G401.6 (cell line): Measurements from ENCODE around the gene MC2R.
"Not testable (repeated sequence)": the region's sequence is repeated elsewhere in the genome, so short reads cannot be mapped to it uniquely, and the experiment has no call there.

ENCODE experiments used
- FAIRE-seq: peaks from 2 replicates; lab custom pipeline; 2012; peaks lifted over from hg19 to GRCh38; lab: Jason Lieb, UNC

MC2R gene

DNA sequence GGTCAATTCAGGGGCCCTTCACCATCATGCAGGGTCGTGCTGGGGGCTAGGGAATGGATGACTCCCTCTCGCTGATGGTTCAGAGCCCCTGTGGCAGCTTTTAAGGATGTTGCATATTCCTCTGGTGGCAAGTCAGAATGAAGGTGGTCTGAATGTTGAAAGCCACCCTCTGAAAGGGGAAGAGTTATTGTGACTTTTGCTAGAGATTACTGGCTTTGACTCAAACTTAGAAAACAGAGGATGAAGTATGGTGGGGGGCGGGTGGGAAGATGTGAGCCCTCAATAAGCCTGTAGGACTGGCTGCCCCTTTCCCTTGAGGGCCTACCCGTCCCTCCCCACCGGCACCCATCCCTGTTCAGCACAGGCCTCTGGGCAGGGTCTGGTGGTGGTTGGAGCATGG is 23.2 kb downstream of the MC2R start:
- no peak for FAIRE-seq

DNA sequence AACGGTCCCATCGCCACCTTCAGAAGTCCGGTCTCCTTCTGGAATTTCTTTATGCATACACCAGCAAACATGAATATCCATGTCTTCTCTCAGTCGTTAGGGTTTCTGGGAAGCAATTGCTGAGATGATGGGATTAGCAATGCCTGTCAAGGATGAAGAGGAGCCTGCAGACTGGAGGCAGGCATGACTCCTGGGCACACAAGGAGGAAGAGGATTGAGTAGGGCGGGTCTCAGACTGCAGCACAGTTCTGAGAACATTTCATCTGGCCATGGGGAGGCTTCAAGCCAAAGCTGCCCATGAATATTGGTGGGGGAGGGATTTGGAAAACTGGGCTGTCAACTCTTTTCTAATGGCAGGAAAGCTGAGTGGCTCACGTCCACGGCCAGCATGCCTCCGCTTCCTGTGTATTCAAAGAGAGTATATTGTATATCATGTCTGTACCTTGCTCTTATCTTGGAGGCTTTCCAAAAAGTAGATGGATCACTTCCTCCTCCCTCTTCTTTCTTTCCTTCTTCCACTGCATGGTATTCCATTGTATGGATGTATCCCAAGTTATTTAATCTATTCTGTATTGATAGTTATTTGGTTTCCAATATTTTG is 24.5 kb downstream of the MC2R start:
- FAIRE-seq = no peak

DNA sequence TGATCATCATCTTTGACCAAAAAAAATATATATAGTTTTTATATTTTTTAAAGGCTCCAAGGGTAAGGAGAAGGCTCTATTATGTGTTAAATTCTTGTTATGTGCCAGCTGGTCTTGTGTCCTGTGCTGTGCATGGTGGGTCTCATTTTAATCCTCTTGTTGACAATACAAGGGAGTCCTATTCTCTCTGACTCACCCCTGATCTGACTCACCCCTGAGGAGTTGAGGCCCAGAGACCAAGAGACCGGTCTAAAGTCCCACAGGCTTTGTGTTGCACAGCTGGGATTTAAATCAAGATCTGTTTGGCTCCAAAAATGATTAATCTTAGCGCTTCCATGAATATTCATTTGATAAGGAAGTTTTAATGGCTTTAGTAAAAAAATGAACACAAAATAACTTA is 25.7 kb downstream of the MC2R start:
- FAIRE-seq = no peak

DNA sequence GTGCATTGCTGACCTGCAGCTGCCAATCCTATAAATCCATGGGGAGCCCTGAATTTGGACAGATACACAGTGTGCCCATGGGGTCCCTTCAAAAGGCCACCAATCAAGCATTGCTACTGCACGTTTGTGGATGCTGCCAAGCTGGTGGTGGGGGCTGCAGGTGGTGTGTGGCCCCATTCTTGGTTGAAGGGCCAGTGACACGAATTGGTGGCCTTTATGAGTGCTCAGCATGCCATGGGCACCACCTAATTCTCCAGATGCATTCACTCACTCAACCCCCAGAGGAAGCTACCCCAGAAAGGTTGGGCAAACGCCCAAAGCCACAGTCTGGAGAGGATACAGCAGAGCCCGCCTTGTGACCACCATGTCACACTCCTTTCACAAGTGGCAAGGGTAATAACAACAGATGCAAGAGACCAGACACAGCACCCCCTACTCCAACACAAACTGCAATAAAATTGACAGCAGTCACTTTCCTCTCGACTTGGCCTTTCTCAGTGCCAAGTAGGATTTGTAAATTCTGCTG is 27.1 kb downstream of the MC2R start:
- no peak for FAIRE-seq

DNA sequence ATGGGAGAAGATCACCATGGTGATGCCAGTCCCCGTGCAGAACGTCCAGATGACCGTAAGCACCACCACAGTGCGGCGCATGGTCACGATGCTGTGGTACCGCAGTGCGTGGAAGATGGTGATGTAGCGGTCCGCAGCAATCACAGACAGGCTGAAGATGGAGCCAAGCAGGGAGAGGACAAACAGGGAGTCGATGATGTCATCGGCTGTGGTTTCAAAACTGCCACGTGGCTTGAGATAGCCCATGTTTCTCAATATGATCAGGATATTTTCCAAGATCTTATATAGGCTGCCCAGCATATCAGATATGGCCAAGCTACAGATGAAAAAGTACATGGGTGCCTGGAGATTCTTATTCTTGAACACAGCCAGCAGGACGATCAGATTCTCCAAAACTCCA is 30.3 kb downstream of the MC2R start:
- no peak for FAIRE-seq

DNA sequence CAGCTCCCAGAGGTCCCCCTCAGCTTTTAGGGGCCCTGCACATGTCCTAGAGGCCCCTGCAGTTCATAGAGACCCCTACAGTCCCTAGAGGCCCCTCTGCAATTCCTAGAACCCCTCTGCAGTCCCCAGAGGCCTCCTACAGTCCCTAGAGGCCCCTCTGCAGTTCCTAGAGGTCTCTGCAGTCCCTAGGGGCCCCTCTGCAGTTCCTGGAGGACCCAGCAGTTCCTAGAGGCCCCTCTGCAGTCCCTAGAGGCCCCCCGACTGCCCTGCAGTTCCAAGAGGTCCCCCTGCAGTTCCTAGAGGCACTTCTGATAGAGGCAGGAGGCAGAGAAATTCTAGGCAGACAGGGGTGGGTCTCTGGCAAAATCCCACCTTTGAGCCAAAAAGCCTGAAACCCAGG is 35.4 kb downstream of the MC2R start:
- FAIRE-seq = no peak

DNA sequence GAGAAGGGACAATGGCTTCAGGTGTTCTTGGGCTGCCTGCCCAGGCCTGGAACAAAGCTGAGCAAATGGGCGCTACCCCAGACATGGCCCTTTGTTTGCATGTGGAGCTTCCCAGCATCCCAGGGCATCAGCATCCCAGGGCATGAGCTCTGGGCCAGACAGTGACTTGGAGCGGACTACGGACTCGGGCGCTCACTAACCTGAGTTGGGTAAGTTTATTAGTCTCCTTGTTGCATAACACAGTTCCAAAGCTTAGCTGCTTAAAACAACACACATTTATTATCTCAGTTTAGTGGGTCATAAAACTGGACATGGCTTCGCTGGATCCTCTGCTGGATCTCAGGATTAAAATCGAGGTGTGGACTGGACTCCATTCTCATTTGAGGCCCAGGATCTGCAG is 35.8 kb downstream of the MC2R start:
- no peak for FAIRE-seq

DNA sequence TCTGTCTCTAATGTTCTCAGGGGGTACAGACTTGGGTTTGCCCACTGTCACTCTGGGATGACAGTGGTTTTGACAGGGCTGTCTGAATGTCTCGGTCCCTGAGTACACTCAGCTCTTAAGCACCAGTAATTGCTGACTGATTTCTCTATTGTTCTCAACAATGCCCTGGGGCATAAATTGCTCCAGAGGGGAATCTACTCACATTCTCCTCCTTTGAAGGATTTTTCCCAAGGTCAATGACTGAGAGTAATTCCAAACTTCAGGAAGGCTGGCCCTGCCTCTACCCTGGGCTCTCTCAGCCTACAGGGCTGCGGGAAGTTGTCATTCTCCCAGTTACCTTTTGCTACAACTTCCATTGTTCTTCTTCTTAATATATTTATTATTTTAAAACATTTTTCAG is 36.5 kb downstream of the MC2R start:
- no peak for FAIRE-seq

DNA sequence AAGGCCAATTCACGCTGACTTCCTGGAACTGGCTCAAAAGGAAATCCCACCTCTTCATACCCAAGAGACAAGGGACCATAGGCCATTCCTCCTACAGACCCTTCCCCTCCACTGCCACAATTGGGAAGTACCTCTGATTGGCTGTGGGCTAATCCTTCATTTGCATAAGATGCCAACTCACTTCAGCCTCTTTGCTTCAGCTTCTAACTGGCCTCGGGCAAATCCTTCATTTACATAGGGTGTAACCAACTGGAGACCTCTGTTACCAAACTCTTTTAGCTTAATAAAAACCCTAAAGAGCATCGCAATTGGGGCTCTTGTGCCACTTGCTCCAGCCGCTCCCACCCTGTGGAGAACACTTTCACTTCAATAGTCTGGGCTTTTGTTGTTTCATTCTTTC is 38.2 kb downstream of the MC2R start:
- FAIRE-seq = no peak

DNA sequence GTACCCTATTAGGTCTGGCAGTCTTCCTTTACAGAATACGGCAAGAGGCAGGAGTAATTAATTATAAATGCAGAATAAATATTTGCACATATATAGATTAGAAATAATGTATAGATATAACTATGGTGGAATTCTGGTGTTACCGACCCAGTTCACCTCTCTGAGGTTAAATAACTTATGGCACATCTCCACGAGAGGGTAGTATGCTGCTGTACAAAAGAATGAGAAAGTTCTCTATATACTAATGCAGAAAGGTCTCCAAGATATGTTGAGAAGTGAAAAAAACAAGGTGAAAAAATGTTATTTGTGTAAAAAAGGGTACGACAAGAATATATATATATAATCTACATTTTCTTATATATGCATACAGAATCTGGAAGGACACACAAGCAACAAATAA is 40.8 kb downstream of the MC2R start:
- no peak for FAIRE-seq

DNA sequence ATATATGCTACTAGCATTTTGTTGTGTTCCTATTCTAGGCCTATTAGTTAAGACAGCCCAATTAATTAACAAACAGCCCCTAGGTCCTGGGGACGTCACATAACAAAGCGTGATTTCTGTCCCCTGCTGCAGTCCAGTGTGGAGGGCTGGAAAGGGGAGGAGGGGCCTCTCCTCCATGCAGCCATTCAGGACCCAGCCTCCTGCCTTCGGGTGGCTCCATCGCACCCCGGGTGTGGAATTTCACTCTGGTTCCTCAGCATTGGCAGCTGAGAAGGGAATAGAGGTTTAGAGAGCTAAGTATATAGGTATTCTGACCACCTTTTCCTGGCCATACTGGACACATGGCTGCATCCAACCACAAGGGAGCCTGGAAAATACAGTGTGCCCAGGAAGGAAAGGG is 42.4 kb downstream of the MC2R start:
- FAIRE-seq = no peak

DNA sequence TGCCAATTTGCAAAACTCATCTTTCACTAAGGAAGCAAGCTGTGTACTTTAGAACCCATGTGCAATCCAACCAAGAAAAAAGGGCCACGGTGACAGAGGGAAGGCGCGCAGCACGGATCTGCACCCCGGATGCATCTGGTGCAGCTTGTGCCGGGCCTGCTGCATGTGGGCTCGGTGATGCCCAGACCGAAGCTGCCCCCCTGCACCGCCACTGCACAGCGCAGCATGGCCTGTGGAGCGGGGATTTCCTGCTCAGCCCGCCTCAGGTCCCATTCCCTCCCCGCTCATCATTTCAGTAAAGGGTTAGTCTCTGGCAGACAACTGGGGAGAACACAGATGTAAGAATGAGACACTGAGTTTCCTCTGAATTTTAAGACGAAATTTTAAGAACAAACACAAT is 43.0 kb downstream of the MC2R start:
- FAIRE-seq = no peak

DNA sequence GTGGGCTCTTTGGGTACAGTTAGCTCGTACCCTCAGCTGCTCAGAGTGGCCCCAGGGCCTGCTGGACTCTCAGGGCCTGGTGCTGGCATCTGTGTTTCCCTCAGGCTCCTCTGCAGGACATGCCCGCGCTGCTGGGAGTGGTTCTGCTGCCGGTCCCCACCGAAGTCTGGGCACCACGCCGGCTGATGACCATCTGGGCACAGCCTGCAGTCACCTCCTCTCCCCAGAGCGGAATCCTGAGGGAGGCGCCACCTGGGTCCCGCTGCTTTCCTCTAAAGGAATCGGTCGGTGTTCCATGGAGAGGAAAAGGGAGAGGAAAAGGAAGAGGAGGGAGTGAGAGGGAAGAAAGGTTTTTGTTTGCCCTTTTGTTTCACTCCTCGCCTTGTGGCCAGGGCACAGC is 43.6 kb downstream of the MC2R start:
- FAIRE-seq = no peak

DNA sequence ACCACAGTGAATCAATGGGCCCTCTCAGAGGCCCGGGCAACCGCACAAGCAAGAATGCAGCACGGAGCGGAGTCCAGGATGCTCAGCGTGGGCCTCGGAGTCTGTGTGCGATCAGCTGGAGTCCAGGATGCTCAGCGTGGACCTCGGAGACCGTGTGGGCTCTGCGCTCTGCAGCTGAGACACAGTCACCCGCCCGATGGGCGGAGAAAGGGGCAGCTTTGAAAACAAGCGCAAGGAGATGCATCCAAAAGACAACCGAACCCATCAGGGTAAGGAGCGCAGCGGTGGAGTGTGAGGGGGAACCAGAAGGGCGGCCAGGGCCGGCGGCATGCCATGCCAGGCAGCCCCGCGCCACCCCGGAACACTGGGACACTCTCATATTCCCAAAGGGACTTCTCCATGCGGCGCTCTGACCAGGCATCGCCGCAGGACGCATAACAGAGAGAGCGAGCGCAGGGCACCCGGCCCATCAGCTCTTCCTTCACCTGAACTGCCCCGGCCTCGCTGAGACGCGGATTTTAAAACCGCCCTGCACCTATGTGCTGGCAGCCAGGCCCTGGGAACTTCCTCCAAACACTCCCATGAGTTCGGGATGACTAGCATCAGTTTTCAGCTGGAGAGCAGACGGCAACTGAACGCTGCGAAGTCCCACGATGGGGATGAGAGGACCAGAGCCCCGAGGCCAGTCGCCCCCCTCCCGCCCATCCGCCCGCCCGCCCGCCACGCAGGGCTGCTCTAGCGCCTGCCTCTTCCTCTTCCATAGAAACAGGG is 46.6 kb downstream of the MC2R start:
- FAIRE-seq = no peak

DNA sequence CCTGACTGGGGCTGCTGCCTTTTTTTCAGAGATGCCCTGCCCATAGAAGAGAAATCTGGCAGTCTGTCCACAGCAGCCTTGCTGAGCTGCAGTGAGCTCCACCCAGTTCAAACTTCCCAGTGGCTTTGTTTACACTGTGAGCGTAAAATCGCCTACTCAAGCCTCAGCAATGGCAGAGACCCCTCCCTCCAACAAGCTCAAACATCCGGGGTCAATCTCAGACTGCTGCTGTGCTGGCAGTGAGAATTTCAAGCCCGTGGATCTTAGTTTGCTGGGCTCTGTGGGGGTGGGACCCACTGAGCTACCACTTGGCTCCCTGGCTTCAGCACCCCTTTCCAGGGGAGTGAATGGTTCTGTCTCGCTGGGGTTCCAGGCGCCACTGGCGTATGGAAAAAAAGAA is 52.4 kb downstream of the MC2R start:
- FAIRE-seq = not testable (repeated sequence)

DNA sequence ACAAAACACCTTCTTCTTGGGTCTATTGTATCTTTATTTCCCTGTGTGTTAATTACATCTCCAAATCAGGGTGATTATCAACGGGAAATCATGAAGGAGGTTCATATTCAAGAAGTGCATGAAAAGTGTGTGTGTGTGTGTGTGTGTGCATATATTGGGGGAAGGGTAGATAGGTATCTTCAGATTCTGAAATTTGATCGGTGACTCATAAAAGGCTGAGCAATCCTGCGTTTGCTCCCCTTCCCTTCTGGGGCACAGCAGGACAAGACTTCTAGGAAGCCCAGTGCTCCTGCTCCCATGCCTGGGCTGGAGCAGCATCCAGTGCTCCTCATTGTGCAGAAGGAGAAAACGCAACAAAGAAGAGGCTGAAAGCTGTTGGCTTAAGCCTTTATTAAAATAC is 65.5 kb downstream of the MC2R start:
- no peak for FAIRE-seq

DNA sequence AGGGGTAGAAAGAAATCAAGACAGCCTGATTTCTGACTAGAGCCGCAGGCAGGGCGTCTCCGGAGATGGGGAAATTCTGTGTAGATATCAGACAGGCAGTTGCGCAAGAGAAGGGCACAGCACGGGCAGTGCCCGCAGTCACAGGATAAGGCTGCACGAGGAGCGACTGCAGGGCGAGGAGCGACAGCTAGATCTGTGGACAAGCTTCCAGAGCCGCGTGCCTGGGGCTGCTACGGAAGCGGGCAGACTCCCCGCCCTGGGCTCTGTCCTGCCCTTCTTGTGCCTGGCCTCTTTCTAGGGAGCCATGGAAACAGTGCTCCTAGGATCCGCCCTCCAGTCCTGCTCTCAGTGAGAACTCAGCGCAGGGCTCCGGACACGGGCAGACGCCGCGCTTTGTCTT is 78.8 kb downstream of the MC2R start:
- no peak for FAIRE-seq

DNA sequence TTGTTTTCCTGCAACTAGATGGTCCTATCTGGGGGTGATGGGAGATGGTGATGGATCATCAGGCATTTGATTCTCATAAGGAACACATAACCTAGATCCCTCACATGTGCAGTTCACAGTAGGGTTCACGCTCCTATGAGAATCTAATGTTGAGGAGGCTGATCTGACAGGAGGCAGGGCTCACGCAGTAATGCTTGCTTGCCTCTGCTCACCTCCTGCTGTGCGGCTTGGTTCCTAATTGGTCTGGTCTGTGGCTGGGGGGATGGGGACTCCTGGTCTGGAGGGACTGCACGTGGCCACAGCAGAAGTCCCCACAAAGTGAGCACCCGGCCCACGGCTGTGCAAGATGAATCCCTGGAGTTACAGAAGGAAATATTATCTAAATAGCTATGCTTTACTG is 80.1 kb downstream of the MC2R start:
- FAIRE-seq = no peak

DNA sequence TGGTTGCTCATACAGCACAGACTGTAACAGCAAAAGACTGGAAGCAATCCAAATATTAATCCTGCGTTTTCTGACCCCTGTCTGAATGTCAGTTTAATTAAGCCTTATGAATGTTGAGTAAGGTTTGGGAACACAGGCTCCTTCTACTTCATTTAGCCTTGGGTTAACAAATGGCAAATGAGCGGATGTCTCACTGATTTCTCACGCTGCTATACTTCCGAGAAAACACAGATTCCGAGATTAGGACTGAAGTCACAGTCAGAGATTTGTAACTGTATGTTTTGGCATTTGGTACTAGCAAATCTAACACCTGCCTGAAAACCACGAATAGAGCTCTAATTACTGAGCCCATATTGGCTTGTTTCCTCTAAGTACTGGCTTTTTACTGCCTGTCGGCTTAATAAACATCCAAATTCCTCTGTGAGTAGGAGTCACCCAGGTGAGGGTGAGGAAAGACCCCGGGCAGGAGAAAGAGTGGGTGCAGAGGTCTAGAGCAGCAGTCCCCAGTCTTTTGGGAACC is 80.8 kb downstream of the MC2R start:
- no peak for FAIRE-seq
